Activated CD8-positive, alpha-beta T cell treated with anti-CD3 and anti-CD28 coated beads for 36 hours (primary cell): Measurements from ENCODE around the gene HSD11B1. TPM values are rescaled to one million over a fixed set of nuclear protein-coding genes. Genes with fewer than 3 reads are reported as not detected.

Experiments used
- ATAC-seq: fragments of 200-7000 bp; cut with Tn5 transposase; one replicate; pipeline ENCODE4 v1.10.0; 2021; ENCODE audit warnings: mild to moderate bottlenecking, moderate library complexity
- CTCF ChIA-PET: fragments of 350-600 bp; sonication (Branson Sonifier 250); formaldehyde crosslinking; loops from one replicate; lab custom pipeline; 2021; ENCODE audit warnings: antibody characterized with exemption; lab: Charles Lee
- POLR2A ChIA-PET: fragments of 350-600 bp; sonication (Branson Sonifier 250); formaldehyde crosslinking; loops from one replicate; lab custom pipeline; 2021; ENCODE audit warnings: antibody characterized with exemption; lab: Charles Lee
- DNase-seq: peaks from one replicate; pipeline ENCODE4 v3.0.0-alpha.2; 2020
- H3K27ac Mint-ChIP-seq: one replicate; pipeline ENCODE4 v1.8.0; 2021; ENCODE audit warnings: mild to moderate bottlenecking, mixed read lengths
- H3K27me3 Mint-ChIP-seq: one replicate; pipeline ENCODE4 v1.8.0; 2021; ENCODE audit warnings: mixed read lengths
- H3K36me3 Mint-ChIP-seq: one replicate; pipeline ENCODE4 v1.8.0; 2021; ENCODE audit warnings: low read depth, mixed read lengths
- H3K4me1 Mint-ChIP-seq: one replicate; pipeline ENCODE4 v1.8.0; 2021; ENCODE audit warnings: low read depth, mixed read lengths
- H3K4me3 Mint-ChIP-seq: one replicate; pipeline ENCODE4 v1.8.0; 2021; ENCODE audit warnings: mild to moderate bottlenecking, moderate library complexity, mixed read lengths
- H3K9me3 Mint-ChIP-seq: one replicate; pipeline ENCODE4 v1.8.0; 2021; ENCODE audit warnings: mixed read lengths
- intact Hi-C: fragments of 100-400 bp; cut with micrococcal nuclease; formaldehyde crosslinking; loops from one replicate; pipeline ENCODE4 v1.10.0; 2022
- total RNA-seq, 2 experiments: library from RNA; stranded (reverse); gene quantifications; one replicate each; pipeline ENCODE4 v1.2.3, GENCODE V29; 2021
- TF ChIP-seq, protein P1 (sequence below): fragments of 200-600 bp; IDR thresholded peaks from one replicate; pipeline ENCODE4 v1.8.0; 2022; ENCODE audit warnings: antibody characterized with exemption, mild to moderate bottlenecking

Gene HSD11B1
- total RNA-seq, 2 experiments from 2014 or later = 0.47 to 0.59 TPM

DNA sequence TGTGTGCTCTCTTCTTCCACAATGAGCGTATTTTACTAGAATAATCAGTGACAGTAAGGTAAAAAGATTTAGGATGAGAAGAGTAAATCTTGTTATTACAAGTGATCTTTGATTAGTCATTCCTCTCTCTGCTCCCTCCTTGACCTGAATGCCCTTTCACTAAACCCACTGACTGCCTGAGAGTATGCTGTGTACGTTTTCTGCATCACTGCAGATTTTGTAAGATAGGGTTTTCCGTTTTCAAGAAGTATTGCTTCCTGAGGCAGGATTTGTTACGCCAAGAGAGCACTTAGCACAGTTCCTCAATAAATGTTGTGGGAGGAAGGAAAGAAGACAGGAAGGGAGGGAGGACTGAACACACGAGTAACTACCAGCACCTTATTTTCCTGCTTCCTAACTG is 44.7 kb upstream of the HSD11B1 start:
- DNase-seq (peak; percentile 42), ATAC-seq (peak; percentile 94)
- intact Hi-C loops = no loop called here
- TF ChIP-seq, protein P1, sequence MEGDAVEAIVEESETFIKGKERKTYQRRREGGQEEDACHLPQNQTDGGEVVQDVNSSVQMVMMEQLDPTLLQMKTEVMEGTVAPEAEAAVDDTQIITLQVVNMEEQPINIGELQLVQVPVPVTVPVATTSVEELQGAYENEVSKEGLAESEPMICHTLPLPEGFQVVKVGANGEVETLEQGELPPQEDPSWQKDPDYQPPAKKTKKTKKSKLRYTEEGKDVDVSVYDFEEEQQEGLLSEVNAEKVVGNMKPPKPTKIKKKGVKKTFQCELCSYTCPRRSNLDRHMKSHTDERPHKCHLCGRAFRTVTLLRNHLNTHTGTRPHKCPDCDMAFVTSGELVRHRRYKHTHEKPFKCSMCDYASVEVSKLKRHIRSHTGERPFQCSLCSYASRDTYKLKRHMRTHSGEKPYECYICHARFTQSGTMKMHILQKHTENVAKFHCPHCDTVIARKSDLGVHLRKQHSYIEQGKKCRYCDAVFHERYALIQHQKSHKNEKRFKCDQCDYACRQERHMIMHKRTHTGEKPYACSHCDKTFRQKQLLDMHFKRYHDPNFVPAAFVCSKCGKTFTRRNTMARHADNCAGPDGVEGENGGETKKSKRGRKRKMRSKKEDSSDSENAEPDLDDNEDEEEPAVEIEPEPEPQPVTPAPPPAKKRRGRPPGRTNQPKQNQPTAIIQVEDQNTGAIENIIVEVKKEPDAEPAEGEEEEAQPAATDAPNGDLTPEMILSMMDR = no peak
- Mint-ChIP-seq H3K4me3 (no peak overlapping the region), H3K36me3 (no peaks in the 10 kb centered on the region), H3K27me3 (peaks cover 6% of the 10 kb centered on the region), H3K4me1 (peaks cover 13% of the 10 kb centered on the region), H3K27ac (no peak overlapping the region), H3K9me3 (no peaks in the 10 kb centered on the region)
- ChIA-PET CTCF (interaction anchor here (1.2 kb wide), 1 partner anchor 33 kb away, joined by 4 read pairs; no protein-coding TSS in a partner anchor), POLR2A (no interaction called here)

DNA sequence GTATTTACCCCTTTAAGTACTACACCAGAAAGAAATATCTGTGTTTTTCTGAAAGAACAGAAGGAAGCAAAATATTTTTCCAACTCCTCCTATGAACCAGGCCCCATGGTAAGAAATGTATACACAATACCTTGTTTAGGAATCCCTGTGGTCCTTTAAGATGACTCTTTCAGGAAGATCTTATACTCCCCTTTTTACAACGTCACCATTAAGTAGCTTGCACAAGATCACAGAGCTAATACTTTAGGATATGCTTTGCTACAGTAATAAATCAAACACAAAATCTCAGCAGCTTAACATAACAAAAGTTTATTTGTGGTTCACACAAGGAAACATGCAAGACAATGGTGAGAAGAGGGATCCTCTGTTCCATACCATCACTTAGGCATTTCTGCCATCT is 43.6 kb upstream of the HSD11B1 start:
- Mint-ChIP-seq H3K4me1 (peaks cover 13% of the 10 kb centered on the region), H3K27me3 (peaks cover 6% of the 10 kb centered on the region), H3K36me3 (no peaks in the 10 kb centered on the region), H3K4me3 (no peak overlapping the region), H3K9me3 (no peaks in the 10 kb centered on the region), H3K27ac (no peak overlapping the region)
- no peak for ATAC-seq
- TF ChIP-seq, protein P1 = no peak
- no peak for DNase-seq
- ChIA-PET CTCF (interaction anchor here (0.7 to 1.4 kb wide), 4 partner anchors 32 to 95 kb away, joined by 3 to 4 read pairs (median 3); no protein-coding TSS in a partner anchor), POLR2A (interaction anchor here (1.3 kb wide), 1 partner anchor 12 kb away, joined by 3 read pairs; no protein-coding TSS in a partner anchor)
- intact Hi-C loops = no loop called here

- no peak overlapping the region for H3K4me3 Mint-ChIP-seq
- CTCF ChIA-PET = no interaction called here
Measured at GRCh38 chr1:209662879-209663327, 41.7 kb upstream of the HSD11B1 start.

DNA sequence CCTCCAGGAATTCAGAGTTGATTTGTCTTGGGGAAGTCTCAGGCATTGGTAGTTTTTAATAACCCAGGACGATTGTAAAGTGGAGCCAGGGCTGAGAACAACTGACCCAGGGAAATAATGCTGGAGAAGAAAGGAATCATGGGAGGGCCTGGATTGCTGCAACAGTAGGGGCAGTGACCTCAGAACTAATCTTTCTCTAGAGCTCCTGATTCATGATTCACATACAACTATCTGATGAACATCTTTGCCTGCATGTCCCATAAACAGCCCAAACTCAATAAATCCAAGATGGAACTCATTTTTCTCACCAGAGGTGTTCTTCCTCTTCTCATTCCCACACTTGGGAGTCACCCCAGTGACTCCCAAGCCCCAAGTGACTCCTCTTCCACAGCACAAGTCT is 37.5 kb upstream of the HSD11B1 start:
- POLR2A ChIA-PET = interaction anchor here (1.1 kb wide), 1 partner anchor 13 kb away, joined by 3 read pairs; no protein-coding TSS in a partner anchor
- CTCF ChIA-PET = interaction anchor here (1.0 to 1.5 kb wide), 2 partner anchors 8 to 10 kb away, joined by 3 to 5 read pairs; partner anchors contain the start of gene G0S2

More at GRCh38 chr1:209662879-209663327, 41.7 kb upstream of the HSD11B1 start:
- TF ChIP-seq, protein P1 = no peak
- Mint-ChIP-seq H3K27ac (no peak overlapping the region), H3K36me3 (no peaks in the 10 kb centered on the region), H3K27me3 (peaks cover 6% of the 10 kb centered on the region), H3K4me1 (peaks cover 13% of the 10 kb centered on the region), H3K9me3 (no peaks in the 10 kb centered on the region)
- ATAC-seq (no peak), DNase-seq (no peak)
- intact Hi-C loops = no loop called here
- POLR2A ChIA-PET = no interaction called here

GRCh38 chr1:209667708-209668107 is 36.9 kb upstream of the HSD11B1 start:
- no peak overlapping the region for H3K27ac Mint-ChIP-seq
- H3K9me3 Mint-ChIP-seq = no peaks in the 10 kb centered on the region
- CTCF ChIA-PET = interaction anchor here (1.5 kb wide), 1 partner anchor 9 kb away, joined by 5 read pairs; no protein-coding TSS in a partner anchor
- H3K4me3 Mint-ChIP-seq = no peak overlapping the region
- peaks cover 9% of the 10 kb centered on the region for H3K4me1 Mint-ChIP-seq
- peaks cover 6% of the 10 kb centered on the region for H3K27me3 Mint-ChIP-seq
- H3K36me3 Mint-ChIP-seq = no peaks in the 10 kb centered on the region
- TF ChIP-seq, protein P1 = no peak
- intact Hi-C loops = no loop called here
- DNase-seq (no peak), ATAC-seq (no peak)
- POLR2A ChIA-PET = no interaction called here

More for the DNA sequence above, 37.5 kb upstream of the HSD11B1 start:
- Mint-ChIP-seq H3K4me3 (no peak overlapping the region), H3K27ac (no peak overlapping the region), H3K27me3 (peaks cover 6% of the 10 kb centered on the region), H3K36me3 (no peaks in the 10 kb centered on the region), H3K9me3 (no peaks in the 10 kb centered on the region), H3K4me1 (peaks cover 5% of the 10 kb centered on the region)
- intact Hi-C loops = no loop called here
- TF ChIP-seq, protein P1 = no peak
- no peak for ATAC-seq
- no peak for DNase-seq
